SK-N-SH treated with all-trans-retinoic acid at 6 μM for 48 hours (cell line): ENCODE results near the gene FOXL1.

Experiments used
- ARNTL ChIP-seq: fragments of 450-650 bp; formaldehyde crosslinking; IDR thresholded peaks from 2 replicates; pipeline ENCODE4 v1.5.0; 2020; ENCODE audit warnings: low read depth, mild to moderate bottlenecking, moderate library complexity, borderline replicate concordance
- CSRNP3 ChIP-seq: fragments of 250-450 bp; sonication (Bioruptor Pico); IDR thresholded peaks from 2 replicates; pipeline ENCODE4 v1.5.1; 2021; ENCODE audit warnings: mild to moderate bottlenecking, moderate library complexity
- ESRRG ChIP-seq: fragments of 250-450 bp; sonication (Bioruptor Pico); IDR thresholded peaks from 2 replicates; pipeline ENCODE4 v1.6.1; 2021; ENCODE audit warnings: mild to moderate bottlenecking
- GLIS3 ChIP-seq: fragments of 250-450 bp; sonication (Bioruptor Pico); IDR thresholded peaks from 2 replicates; pipeline ENCODE4 v1.5.0; 2020; ENCODE audit warnings: mild to moderate bottlenecking, moderate library complexity
- RARB ChIP-seq: fragments of 250-450 bp; sonication (Bioruptor Pico); IDR thresholded peaks from 2 replicates; pipeline ENCODE4 v1.8.0; 2021; ENCODE audit warnings: mild to moderate bottlenecking, moderate library complexity
- ZFP30 ChIP-seq: fragments of 450-650 bp; formaldehyde crosslinking; IDR thresholded peaks from 2 replicates; pipeline ENCODE4 v1.5.0; 2022; ENCODE audit warnings: mild to moderate bottlenecking, moderate library complexity
- ZNF70 ChIP-seq: fragments of 450-650 bp; formaldehyde crosslinking; IDR thresholded peaks from 2 replicates; pipeline ENCODE4 v1.5.0; 2020; ENCODE audit warnings: mild to moderate bottlenecking, moderate library complexity
- TF ChIP-seq, protein P1 (sequence below): fragments of 250-450 bp; sonication (Bioruptor Pico); IDR thresholded peaks from 2 replicates; pipeline ENCODE4 v1.5.1; 2020; ENCODE audit warnings: low read depth, mild to moderate bottlenecking, moderate library complexity
- TF ChIP-seq, protein P2 (sequence below): fragments of 250-450 bp; sonication (Bioruptor Pico); IDR thresholded peaks from 2 replicates; pipeline ENCODE4 v1.8.0; 2020; ENCODE audit warnings: mild to moderate bottlenecking, moderate library complexity, borderline replicate concordance

DNA sequence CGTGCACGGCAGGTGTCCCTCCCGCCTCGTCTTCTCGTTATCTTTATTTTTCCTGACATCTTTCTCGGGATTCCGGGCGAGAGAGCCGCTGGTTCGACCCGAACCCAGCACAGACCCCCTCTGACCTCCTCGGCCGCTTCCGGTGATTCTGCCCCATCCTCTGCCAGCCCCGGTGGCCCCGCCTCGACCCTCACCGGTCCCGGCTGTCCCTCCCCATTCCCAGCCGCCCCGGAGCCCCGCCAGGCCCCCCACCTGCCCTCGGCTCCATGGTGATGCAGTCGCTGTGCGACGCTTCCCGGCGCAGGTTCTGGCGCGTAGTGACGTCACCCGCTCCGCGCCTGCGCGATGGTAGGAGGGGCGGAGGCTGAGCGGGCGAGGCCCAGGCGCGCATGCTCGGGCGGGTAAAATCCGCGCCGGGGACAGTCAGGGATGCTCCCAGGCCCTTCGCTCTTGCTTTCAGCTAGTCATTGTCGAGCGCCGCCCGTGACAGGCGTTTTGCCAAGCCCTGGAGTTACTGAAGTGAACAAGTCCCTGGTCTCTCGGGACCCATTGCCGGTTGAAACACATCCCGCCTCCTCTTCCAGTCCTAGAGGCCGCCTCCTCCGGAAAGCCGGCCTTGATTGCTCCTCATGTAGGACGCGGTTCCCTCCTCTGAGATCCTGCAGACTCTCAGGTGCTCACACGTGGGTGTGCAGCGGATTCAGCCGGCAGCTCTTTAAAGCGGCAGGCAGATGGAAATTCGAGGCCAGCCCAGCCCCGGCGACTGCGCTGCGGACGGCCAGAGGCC lies 23.2 kb upstream of the FOXL1 start, which contains the start of gene MTHFSD:
- TF ChIP-seq, protein P1, sequence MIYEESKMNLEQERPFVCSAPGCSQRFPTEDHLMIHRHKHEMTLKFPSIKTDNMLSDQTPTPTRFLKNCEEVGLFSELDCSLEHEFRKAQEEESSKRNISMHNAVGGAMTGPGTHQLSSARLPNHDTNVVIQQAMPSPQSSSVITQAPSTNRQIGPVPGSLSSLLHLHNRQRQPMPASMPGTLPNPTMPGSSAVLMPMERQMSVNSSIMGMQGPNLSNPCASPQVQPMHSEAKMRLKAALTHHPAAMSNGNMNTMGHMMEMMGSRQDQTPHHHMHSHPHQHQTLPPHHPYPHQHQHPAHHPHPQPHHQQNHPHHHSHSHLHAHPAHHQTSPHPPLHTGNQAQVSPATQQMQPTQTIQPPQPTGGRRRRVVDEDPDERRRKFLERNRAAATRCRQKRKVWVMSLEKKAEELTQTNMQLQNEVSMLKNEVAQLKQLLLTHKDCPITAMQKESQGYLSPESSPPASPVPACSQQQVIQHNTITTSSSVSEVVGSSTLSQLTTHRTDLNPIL (CRISPR knock-in tag) = no peak
- TF ChIP-seq ESRRG (CRISPR knock-in tag) (no peak), ARNTL (CRISPR knock-in tag) (no peak), ZFP30 (CRISPR knock-in tag) (no peak), ZNF70 (CRISPR knock-in tag) (peak; percentile 77), CSRNP3 (CRISPR knock-in tag) (peak; percentile 57; the same call in 1 of the 2 replicates), RARB (no peak), GLIS3 (CRISPR knock-in tag) (peak; percentile 81)
- TF ChIP-seq, protein P2, sequence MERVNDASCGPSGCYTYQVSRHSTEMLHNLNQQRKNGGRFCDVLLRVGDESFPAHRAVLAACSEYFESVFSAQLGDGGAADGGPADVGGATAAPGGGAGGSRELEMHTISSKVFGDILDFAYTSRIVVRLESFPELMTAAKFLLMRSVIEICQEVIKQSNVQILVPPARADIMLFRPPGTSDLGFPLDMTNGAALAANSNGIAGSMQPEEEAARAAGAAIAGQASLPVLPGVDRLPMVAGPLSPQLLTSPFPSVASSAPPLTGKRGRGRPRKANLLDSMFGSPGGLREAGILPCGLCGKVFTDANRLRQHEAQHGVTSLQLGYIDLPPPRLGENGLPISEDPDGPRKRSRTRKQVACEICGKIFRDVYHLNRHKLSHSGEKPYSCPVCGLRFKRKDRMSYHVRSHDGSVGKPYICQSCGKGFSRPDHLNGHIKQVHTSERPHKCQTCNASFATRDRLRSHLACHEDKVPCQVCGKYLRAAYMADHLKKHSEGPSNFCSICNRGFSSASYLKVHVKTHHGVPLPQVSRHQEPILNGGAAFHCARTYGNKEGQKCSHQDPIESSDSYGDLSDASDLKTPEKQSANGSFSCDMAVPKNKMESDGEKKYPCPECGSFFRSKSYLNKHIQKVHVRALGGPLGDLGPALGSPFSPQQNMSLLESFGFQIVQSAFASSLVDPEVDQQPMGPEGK (CRISPR knock-in tag) = peak; percentile 57; the same call in 1 of the 2 replicates
